ENCODE data around the gene ACKR3.
A peak's percentile ranks its signal among the peaks of the same experiment; 100 is the strongest.

Gene ACKR3

GRCh38 chr2:236602678-236603077 is 33.1 kb downstream of the ACKR3 start:
- DNase-seq (ENCODE audit: low spot score in 2 of 2) (no peak), ATAC-seq (replicated peaks; ENCODE audit: extremely low read depth, poor library complexity, severe bottlenecking) (no peak)
- Mint-ChIP-seq H3K4me3 (no peak overlapping the region), H3K9me3 (no peaks in the 10 kb centered on the region), H3K4me1 (peaks cover 16% of the 10 kb centered on the region), H3K36me3 (ENCODE audit: insufficient read depth) (peaks cover 4% of the 10 kb centered on the region), H3K27me3 (peaks cover 74% of the 10 kb centered on the region), H3K27ac (ENCODE audit: low read depth) (no peak overlapping the region)

GRCh38 chr2:236603361-236604015 is 33.9 kb downstream of the ACKR3 start:
- H3K36me3 Mint-ChIP-seq (ENCODE audit: insufficient read depth) = peaks cover 4% of the 10 kb centered on the region
- no peaks in the 10 kb centered on the region for H3K9me3 Mint-ChIP-seq
- no peak for DNase-seq (ENCODE audit: low spot score in 2 of 2)
- H3K4me3 Mint-ChIP-seq = no peak overlapping the region
- H3K4me1 Mint-ChIP-seq = peaks cover 19% of the 10 kb centered on the region
- H3K27me3 Mint-ChIP-seq = peaks cover 80% of the 10 kb centered on the region
- no peak overlapping the region for H3K27ac Mint-ChIP-seq (ENCODE audit: low read depth)
- no peak for ATAC-seq (replicated peaks; ENCODE audit: extremely low read depth, poor library complexity, severe bottlenecking)

GRCh38 chr2:236604575-236605344 is 35.1 kb downstream of the ACKR3 start:
- ATAC-seq (replicated peaks; ENCODE audit: extremely low read depth, poor library complexity, severe bottlenecking) (no peak), DNase-seq (ENCODE audit: low spot score in 2 of 2) (no peak)
- no peak overlapping the region for H3K27ac Mint-ChIP-seq (ENCODE audit: low read depth)
- no peak overlapping the region for H3K4me3 Mint-ChIP-seq
- H3K36me3 Mint-ChIP-seq (ENCODE audit: insufficient read depth) = peaks cover 4% of the 10 kb centered on the region
- no peaks in the 10 kb centered on the region for H3K9me3 Mint-ChIP-seq
- peaks cover 80% of the 10 kb centered on the region for H3K27me3 Mint-ChIP-seq
- peaks cover 19% of the 10 kb centered on the region for H3K4me1 Mint-ChIP-seq

- DNase-seq (ENCODE audit: low spot score in 2 of 2) (no peak), ATAC-seq (replicated peaks; ENCODE audit: extremely low read depth, poor library complexity, severe bottlenecking) (no peak)
- H3K27me3 Mint-ChIP-seq = peaks cover 79% of the 10 kb centered on the region
- H3K27ac Mint-ChIP-seq (ENCODE audit: low read depth) = no peak overlapping the region
- H3K36me3 Mint-ChIP-seq (ENCODE audit: insufficient read depth) = peaks cover 4% of the 10 kb centered on the region
- peaks cover 19% of the 10 kb centered on the region for H3K4me1 Mint-ChIP-seq
- H3K4me3 Mint-ChIP-seq = no peak overlapping the region
- no peaks in the 10 kb centered on the region for H3K9me3 Mint-ChIP-seq
These were observed 35.7 kb downstream of the ACKR3 start for GRCh38 chr2:236605345-236605734.

- Mint-ChIP-seq H3K4me1 (peaks cover 19% of the 10 kb centered on the region), H3K4me3 (no peak overlapping the region), H3K27me3 (peaks cover 72% of the 10 kb centered on the region), H3K27ac (ENCODE audit: low read depth) (no peak overlapping the region), H3K36me3 (ENCODE audit: insufficient read depth) (peaks cover 4% of the 10 kb centered on the region), H3K9me3 (no peaks in the 10 kb centered on the region)
- ATAC-seq (replicated peaks; ENCODE audit: extremely low read depth, poor library complexity, severe bottlenecking) (no peak), DNase-seq (ENCODE audit: low spot score in 2 of 2) (no peak)
These were observed 36.4 kb downstream of the ACKR3 start for GRCh38 chr2:236606023-236606422.

GRCh38 chr2:236607471-236608187 is 38.0 kb downstream of the ACKR3 start:
- peak overlapping the region; percentile 16 for H3K4me3 Mint-ChIP-seq
- ATAC-seq (replicated peaks; ENCODE audit: extremely low read depth, poor library complexity, severe bottlenecking) = peak; percentile 80
- peak overlapping the region; percentile 73 for H3K27ac Mint-ChIP-seq (ENCODE audit: low read depth)
- peaks cover 66% of the 10 kb centered on the region for H3K27me3 Mint-ChIP-seq
- no peaks in the 10 kb centered on the region for H3K9me3 Mint-ChIP-seq
- peaks cover 19% of the 10 kb centered on the region for H3K4me1 Mint-ChIP-seq
- peak in 1 of 2 donors; percentile 15 for DNase-seq (ENCODE audit: low spot score in 2 of 2)
- peaks cover 2% of the 10 kb centered on the region for H3K36me3 Mint-ChIP-seq (ENCODE audit: insufficient read depth)

- DNase-seq (ENCODE audit: low spot score in 2 of 2) (no peak), ATAC-seq (replicated peaks; ENCODE audit: extremely low read depth, poor library complexity, severe bottlenecking) (no peak)
- Mint-ChIP-seq H3K4me1 (peaks cover 19% of the 10 kb centered on the region), H3K9me3 (no peaks in the 10 kb centered on the region), H3K36me3 (ENCODE audit: insufficient read depth) (peaks cover 2% of the 10 kb centered on the region), H3K4me3 (no peak overlapping the region), H3K27ac (ENCODE audit: low read depth) (no peak overlapping the region), H3K27me3 (peaks cover 63% of the 10 kb centered on the region)
These were observed 38.5 kb downstream of the ACKR3 start for GRCh38 chr2:236608188-236608525.

- ATAC-seq (replicated peaks; ENCODE audit: extremely low read depth, poor library complexity, severe bottlenecking) (no peak), DNase-seq (ENCODE audit: low spot score in 2 of 2) (no peak)
- Mint-ChIP-seq H3K9me3 (no peaks in the 10 kb centered on the region), H3K4me3 (no peak overlapping the region), H3K27me3 (peaks cover 63% of the 10 kb centered on the region), H3K4me1 (peaks cover 19% of the 10 kb centered on the region), H3K27ac (ENCODE audit: low read depth) (no peak overlapping the region), H3K36me3 (ENCODE audit: insufficient read depth) (peaks cover 2% of the 10 kb centered on the region)
These were observed 39.1 kb downstream of the ACKR3 start for GRCh38 chr2:236608710-236609109.

GRCh38 chr2:236610991-236611821 is 41.6 kb downstream of the ACKR3 start:
- Mint-ChIP-seq H3K4me1 (peaks cover 16% of the 10 kb centered on the region), H3K36me3 (ENCODE audit: insufficient read depth) (peaks cover 2% of the 10 kb centered on the region), H3K4me3 (no peak overlapping the region), H3K9me3 (no peaks in the 10 kb centered on the region), H3K27me3 (peaks cover 63% of the 10 kb centered on the region), H3K27ac (ENCODE audit: low read depth) (no peak overlapping the region)
- ATAC-seq (replicated peaks; ENCODE audit: extremely low read depth, poor library complexity, severe bottlenecking) = no peak
- no peak for DNase-seq (ENCODE audit: low spot score in 2 of 2)

GRCh38 chr2:236612737-236613136 is 43.1 kb downstream of the ACKR3 start:
- H3K4me1 Mint-ChIP-seq = peaks cover 7% of the 10 kb centered on the region
- no peak overlapping the region for H3K4me3 Mint-ChIP-seq
- ATAC-seq (replicated peaks; ENCODE audit: extremely low read depth, poor library complexity, severe bottlenecking) (no peak), DNase-seq (ENCODE audit: low spot score in 2 of 2) (no peak)
- peaks cover 63% of the 10 kb centered on the region for H3K27me3 Mint-ChIP-seq
- H3K27ac Mint-ChIP-seq (ENCODE audit: low read depth) = no peak overlapping the region
- no peaks in the 10 kb centered on the region for H3K36me3 Mint-ChIP-seq (ENCODE audit: insufficient read depth)
- no peaks in the 10 kb centered on the region for H3K9me3 Mint-ChIP-seq

- Mint-ChIP-seq H3K9me3 (no peaks in the 10 kb centered on the region), H3K4me1 (peaks cover 4% of the 10 kb centered on the region), H3K4me3 (no peak overlapping the region), H3K36me3 (ENCODE audit: insufficient read depth) (no peaks in the 10 kb centered on the region), H3K27ac (ENCODE audit: low read depth) (no peak overlapping the region), H3K27me3 (peaks cover 65% of the 10 kb centered on the region)
- no peak for DNase-seq (ENCODE audit: low spot score in 2 of 2)
- ATAC-seq (replicated peaks; ENCODE audit: extremely low read depth, poor library complexity, severe bottlenecking) = no peak
These were observed 44.0 kb downstream of the ACKR3 start for GRCh38 chr2:236613612-236614011.

GRCh38 chr2:236614551-236614950 is 44.9 kb downstream of the ACKR3 start:
- ATAC-seq (replicated peaks; ENCODE audit: extremely low read depth, poor library complexity, severe bottlenecking) (no peak), DNase-seq (ENCODE audit: low spot score in 2 of 2) (no peak)
- Mint-ChIP-seq H3K4me3 (no peak overlapping the region), H3K27me3 (peaks cover 74% of the 10 kb centered on the region), H3K9me3 (no peaks in the 10 kb centered on the region), H3K4me1 (peaks cover 4% of the 10 kb centered on the region), H3K27ac (ENCODE audit: low read depth) (no peak overlapping the region), H3K36me3 (ENCODE audit: insufficient read depth) (no peaks in the 10 kb centered on the region)
